Esophagus squamous epithelium (tissue), 4 donors: ENCODE data around the gene NELL1.

Source experiments
- POLR2A ChIP-seq, 4 donors: fragments of 450-650 bp; IDR thresholded peaks; one replicate each; pipeline ENCODE4 v1.6.1; 2017; ENCODE audit warnings: antibody characterized with exemption in 4 of 4, mild to moderate bottlenecking in 4 of 4, moderate library complexity in 3 of 4
- TF ChIP-seq, protein P1 (sequence below), 6 experiments: fragments of 450-650 bp in 4 of 6; fragments of 200-600 bp in 2 of 6; sonication (generic) in 2 of 6; IDR thresholded peaks; one replicate each; pipeline ENCODE4 v1.5.1; 2016 to 2019; ENCODE audit warnings: antibody characterized with exemption in 6 of 6, mild to moderate bottlenecking in 4 of 6, moderate library complexity in 4 of 6

DNA sequence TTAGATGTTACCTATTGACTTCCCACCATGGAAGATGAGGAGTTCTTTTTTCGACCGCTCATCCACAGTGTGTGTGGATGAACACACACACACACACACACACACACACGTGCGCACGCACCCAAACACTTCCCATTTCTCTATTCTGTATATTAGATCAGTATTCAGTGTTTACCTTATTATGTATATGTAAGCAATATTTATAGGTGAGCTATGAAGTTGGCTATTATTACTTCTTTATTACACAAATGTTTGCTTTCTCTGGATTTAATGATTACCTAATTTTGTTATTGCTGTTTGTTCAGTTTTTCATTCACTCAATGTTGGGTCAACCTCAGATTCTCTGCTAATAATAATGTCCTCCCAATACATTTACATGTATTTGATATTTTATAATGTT lies 721.0 kb downstream of the NELL1 start:
- TF ChIP-seq, protein P1, sequence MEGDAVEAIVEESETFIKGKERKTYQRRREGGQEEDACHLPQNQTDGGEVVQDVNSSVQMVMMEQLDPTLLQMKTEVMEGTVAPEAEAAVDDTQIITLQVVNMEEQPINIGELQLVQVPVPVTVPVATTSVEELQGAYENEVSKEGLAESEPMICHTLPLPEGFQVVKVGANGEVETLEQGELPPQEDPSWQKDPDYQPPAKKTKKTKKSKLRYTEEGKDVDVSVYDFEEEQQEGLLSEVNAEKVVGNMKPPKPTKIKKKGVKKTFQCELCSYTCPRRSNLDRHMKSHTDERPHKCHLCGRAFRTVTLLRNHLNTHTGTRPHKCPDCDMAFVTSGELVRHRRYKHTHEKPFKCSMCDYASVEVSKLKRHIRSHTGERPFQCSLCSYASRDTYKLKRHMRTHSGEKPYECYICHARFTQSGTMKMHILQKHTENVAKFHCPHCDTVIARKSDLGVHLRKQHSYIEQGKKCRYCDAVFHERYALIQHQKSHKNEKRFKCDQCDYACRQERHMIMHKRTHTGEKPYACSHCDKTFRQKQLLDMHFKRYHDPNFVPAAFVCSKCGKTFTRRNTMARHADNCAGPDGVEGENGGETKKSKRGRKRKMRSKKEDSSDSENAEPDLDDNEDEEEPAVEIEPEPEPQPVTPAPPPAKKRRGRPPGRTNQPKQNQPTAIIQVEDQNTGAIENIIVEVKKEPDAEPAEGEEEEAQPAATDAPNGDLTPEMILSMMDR (IDR thresholded peaks at IDR 0.05), result no peak
- TF ChIP-seq POLR2A (IDR thresholded peaks at IDR 0.05), result no peak
